NCI-H526 (cell line): ENCODE data around the gene FIGLA.
"Not testable (repeated sequence)": the region's sequence is repeated elsewhere in the genome, so short reads cannot be mapped to it uniquely, and the experiment has no call there.

Experiments
- DNase-seq, 2 experiments: peaks; one replicate each; lab custom pipeline; 2025; lab: John Stamatoyannopoulos, UW

Gene FIGLA

GRCh38 chr2:70808983-70809958, 18.8 kb upstream of the FIGLA start:
- DNase-seq, result no peak

DNA sequence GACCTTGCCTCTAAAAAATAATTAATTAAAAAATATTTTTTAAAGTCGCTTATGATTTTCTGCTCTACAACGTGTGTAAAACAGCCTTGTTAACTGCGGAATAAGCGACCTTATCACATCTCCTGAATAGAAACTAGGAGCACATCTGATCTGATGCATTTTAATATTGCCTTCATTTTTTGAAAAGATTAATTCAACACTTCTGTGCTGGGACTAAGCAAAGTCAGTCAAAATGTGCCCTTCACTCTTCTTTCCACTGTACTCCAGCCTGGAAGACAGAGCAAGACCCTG, 17.3 kb upstream of the FIGLA start:
- DNase-seq, result no peak

GRCh38 chr2:70807102-70807827, 16.8 kb upstream of the FIGLA start:
- no peak for DNase-seq

DNA sequence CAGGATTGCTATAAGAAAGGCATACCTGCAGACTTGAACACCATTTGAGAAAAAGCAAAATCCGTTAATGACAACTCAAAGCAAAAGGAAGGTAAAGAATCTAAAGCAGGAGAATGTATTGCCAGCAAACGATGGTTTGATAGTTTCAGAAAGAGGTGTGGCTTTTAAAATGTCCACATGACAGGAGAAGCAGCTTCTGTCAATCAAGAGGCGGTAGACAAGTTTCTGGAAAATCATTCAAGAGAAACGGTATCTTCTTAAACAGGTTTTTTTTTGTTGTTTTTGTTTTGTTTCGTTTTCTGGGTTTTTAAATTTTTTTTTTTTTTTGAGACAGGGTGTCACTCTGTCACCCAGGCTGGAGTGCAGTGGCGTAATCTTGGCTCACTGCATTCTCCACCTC, 16.2 kb upstream of the FIGLA start:
- no peak for DNase-seq

DNA sequence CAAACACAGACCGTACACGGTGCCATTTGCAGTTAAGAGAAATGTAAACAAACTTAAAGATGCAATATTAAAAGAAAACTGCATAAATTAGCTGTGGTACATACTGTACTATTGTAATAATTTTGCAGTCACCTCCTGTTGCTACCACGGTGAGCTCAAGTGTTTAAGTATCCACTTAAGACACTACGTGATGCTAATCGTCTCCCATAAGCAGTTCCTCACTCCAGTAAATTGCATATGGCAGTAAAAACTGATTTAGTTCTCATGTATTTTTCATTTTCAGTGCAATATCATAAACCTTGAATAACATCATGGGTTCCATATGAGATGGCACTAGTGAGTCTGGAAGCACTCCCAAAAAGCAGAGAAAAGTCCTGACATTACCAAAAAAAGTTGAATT, 15.6 kb upstream of the FIGLA start:
- no peak for DNase-seq

GRCh38 chr2:70801607-70802263, 11.3 kb upstream of the FIGLA start:
- no peak for DNase-seq

DNA sequence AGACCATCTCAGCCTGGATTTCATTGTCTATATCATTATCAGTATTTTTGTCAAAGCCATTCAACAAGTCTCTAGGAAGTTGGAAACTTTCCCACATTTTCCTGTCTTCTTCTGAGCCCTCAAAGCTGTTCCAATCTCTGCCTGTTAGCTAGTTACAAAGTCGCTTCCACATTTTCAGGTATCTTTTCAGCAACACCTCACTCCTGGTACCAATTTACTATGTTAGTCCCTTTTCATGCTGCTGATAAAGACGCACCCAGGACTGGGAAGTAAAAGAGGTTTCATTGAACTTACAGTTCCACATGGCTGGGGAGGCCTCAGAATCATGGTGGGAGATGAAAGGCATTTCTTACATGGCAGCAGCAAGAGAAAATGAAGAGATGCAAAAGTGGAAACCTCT, 9.3 kb upstream of the FIGLA start:
- no peak for DNase-seq

GRCh38 chr2:70797996-70798395, 7.6 kb upstream of the FIGLA start:
- not testable (repeated sequence) for DNase-seq

- no peak for DNase-seq
These were observed 7.1 kb upstream of the FIGLA start for GRCh38 chr2:70797506-70797905.

- no peak for DNase-seq
These were observed 5.8 kb upstream of the FIGLA start for GRCh38 chr2:70796262-70796661.

DNA sequence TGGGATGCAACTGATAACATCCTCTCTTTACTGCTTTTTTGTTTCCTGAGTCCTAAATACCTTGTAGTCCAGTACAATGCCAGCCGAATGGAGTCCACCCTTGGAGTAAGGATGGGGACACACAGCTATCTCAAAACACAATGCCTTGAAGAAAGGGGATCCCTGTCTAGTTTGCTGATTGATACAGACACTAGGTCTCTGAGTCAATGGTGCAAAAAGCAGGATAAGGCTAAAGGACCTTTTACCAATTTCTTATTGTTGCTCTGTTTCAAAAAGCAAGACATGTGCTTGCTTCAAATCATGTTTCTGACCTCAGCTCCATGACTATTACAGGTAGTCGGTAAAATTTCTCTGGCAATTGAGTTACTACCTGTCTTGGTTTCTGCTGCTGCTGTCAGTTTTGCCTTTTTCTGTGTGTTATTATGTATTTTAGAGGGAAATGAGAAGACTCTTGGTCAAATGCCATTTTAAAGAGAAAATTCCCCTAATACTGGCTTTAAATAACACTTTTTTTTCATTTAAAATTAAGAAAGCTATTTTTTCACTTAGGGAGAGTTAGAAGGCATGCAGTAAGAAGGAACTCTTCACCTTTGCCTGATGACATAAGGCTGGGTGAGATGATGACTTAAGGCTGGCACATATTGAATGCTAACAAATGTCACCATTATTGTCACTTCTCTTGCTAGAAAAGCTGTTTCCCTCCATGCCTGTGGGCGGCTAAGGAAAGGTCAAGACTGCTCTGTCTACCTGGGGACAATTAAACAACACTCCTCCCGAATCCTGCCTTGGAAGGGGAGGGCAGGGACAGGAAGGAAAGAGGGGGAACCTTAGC, 4.9 kb upstream of the FIGLA start:
- DNase-seq, result no peak

DNA sequence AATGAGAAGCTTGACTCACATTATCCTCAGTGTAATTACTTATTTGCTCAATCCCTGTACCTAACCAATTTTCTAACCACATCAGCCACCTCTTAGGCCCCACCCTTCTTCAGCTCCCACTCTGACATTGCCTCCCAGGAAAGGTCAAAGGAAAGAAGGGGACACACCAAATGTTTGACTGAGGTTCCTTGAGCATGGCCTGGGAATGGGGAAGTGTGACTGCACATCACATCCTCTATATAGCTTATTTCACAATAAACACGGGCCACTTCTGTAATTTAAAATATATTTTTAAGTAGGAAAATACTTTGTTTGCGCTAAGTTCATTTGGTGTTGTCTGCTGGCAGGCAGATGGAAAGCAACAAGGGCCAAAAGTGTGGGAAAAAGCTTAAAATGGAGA, 3.0 kb upstream of the FIGLA start:
- DNase-seq, result no peak

- DNase-seq, result peak; percentile 49 to 86
These were observed 923 bp downstream of the FIGLA start for GRCh38 chr2:70789304-70790135.

DNA sequence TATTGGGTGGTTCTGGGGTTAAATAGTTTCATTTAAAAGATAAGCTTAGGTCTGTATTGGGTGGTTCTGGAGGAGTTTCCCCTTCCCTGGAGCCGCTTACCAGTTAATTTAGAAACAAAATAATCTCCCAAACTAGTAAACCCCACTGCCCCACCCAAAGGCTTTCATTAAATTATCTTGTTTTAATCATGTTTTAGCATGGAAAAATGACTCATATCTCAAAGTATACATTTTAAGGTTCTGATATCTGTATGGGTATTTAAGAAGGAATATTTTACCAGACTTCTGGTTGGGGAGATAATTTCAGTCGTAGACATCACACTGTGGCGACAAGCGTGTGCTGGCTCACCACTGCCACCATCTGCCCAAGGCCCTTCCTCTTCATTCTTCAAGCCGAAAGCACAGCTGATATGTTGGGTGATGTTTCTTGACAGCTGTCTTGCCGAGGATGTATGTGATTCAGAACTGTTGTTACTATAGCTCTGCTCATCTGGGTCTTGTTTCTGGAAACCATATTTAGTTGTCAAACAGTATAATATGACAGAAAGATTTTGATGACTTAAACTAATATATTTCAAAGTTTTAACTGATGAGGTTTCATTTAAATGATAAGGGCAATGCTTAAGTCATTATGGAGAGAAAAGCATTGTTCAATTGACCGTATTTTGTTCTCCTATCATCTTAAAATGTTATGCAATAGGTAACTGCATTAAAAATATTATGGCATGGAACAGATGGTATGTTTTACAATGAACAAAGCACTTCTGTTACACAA, 5.1 kb downstream of the FIGLA start:
- DNase-seq, result peak in 1 of 2 experiments; percentile 73

DNA sequence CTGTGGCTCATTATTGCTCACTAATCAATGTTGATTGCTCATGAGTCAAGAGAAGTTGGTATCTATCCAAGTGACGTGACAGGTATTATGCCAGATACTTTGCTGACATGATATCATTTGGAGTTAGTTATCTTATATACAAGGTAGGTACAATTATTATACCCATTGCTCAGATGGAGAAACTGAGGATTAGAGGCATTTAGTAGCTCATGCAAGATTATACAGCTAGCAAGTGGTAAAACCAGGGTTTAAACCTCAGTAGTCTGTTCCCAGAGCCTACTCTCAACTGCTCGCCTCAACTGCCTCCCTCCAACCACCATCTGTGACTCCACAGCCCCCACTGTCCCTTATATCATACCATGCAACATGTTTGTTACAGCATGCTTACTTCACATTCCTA, 6.1 kb downstream of the FIGLA start:
- no peak for DNase-seq

DNA sequence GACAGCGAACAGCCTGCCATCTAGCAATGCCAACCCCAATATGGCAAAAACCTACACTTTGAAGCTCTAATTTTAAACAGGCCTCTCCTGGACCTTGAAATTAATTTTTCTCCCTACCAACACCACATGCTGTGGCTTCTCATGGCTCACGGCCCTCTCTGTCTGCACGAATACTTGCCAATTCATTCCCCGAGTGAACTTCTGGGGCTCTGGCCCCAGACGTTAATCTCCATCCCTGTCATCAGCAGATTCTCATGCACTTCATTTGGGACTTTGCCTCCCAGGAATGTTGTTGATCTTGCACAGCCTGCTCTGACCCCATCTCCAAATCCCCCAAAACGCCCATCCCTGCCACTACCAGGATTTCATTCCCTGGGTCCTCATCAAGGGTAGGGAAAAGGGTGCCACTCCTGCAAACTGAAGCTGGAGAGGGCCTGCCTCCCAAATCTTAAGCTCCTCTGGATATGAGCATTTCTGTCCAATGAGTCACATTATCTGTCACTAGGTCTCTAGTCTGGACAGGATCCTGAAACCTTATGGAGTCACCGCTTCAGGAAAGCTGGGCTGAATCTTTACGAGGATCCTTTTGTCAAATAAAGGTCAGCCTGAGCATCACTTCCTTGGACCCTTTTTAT, 10.4 kb downstream of the FIGLA start:
- DNase-seq, result no peak

DNA sequence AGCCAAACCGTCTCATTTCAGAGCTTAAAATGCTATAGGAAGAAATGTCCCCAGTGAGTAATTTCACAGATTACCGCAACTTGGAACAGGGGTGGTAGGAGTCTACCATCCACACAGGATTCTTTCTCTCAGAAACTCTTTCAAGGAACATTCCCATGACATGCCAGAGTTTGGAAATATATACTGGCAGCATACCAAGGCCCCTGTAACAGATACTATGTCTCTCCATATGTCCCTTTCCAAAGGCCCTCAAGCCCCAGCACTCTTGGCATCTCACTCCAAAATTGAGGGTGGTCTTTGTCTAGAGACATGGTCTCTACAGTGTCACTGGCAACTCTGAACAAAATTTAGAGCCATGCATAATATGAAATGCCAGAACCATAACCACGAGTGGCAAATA, 11.0 kb downstream of the FIGLA start:
- no peak for DNase-seq

GRCh38 chr2:70778676-70779075, 11.8 kb downstream of the FIGLA start:
- DNase-seq, result no peak

GRCh38 chr2:70777450-70777849, 13.0 kb downstream of the FIGLA start:
- no peak for DNase-seq

DNA sequence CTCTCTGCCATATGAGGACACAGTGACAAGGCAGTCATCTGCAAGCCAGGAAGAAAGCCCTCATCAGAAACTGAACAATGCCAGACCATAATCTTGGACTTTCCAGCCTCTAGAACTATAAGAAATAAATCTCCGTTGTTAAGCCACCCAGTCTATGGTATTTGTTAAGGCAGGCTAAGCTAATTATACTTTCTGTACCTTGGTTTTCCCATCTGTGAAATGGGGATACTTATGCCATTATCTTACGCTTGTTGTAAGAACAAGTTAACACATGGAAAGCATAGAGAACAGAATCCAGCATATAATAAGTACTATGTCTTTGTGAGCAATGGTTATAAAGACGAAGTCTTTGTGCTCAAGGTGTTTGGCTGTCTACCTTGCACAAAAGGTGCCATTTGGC, 14.2 kb downstream of the FIGLA start:
- no peak for DNase-seq
